Activated CD4-positive, alpha-beta T cell treated with anti-CD3 and anti-CD28 coated beads, Interleukin-2, Interleukin-6, amounts not matched to agents 100 ng/mL and 50 ng/mL, durations not matched to agents 16 hours and 8 hours (primary cell): ENCODE data around the gene CAPZA2.
A peak's percentile ranks its signal among the peaks of the same experiment; 100 is the strongest.
"Not testable (repeated sequence)": the region's sequence is repeated elsewhere in the genome, so short reads cannot be mapped to it uniquely, and the experiment has no call there.

Source experiments
- DNase-seq: peaks from one replicate; pipeline ENCODE4 v3.0.0-alpha.2; 2020

Gene CAPZA2

GRCh38 chr7:116862234-116862950 is at the start of gene CAPZA2:
CAPZA2 (plus strand) TSS chr7:116862587; CDS start chr7:116862612, 25 bp downstream.
- peak; percentile 97 for DNase-seq

GRCh38 chr7:116812860-116813259 is 49.5 kb upstream of the CAPZA2 start:
- DNase-seq = no peak

- DNase-seq = not testable (repeated sequence)
These were observed 49.0 kb upstream of the CAPZA2 start for GRCh38 chr7:116813371-116813770.

GRCh38 chr7:116815041-116815440 is 47.3 kb upstream of the CAPZA2 start:
- DNase-seq = no peak

- DNase-seq = no peak
These were observed 42.2 kb upstream of the CAPZA2 start for GRCh38 chr7:116820149-116820548.

- not testable (repeated sequence) for DNase-seq
These were observed 40.7 kb upstream of the CAPZA2 start for GRCh38 chr7:116821647-116822046.

GRCh38 chr7:116824449-116824848 is 37.9 kb upstream of the CAPZA2 start:
- DNase-seq = no peak

- no peak for DNase-seq
These were observed 34.1 kb upstream of the CAPZA2 start for GRCh38 chr7:116828281-116828680.

GRCh38 chr7:116829041-116829440 is 33.3 kb upstream of the CAPZA2 start:
- DNase-seq = no peak

GRCh38 chr7:116829493-116829892 is 32.9 kb upstream of the CAPZA2 start:
- DNase-seq = no peak

- DNase-seq = no peak
These were observed 29.7 kb upstream of the CAPZA2 start for GRCh38 chr7:116832692-116833091.

GRCh38 chr7:116834815-116835504 is 27.4 kb upstream of the CAPZA2 start:
- no peak for DNase-seq

GRCh38 chr7:116836048-116836447 is 26.3 kb upstream of the CAPZA2 start:
- no peak for DNase-seq

GRCh38 chr7:116836911-116837310 is 25.5 kb upstream of the CAPZA2 start:
- DNase-seq = no peak

GRCh38 chr7:116837586-116837985 is 24.8 kb upstream of the CAPZA2 start:
- DNase-seq = no peak

GRCh38 chr7:116840256-116840655 is 22.1 kb upstream of the CAPZA2 start:
- DNase-seq = no peak

GRCh38 chr7:116842371-116842770 is 20.0 kb upstream of the CAPZA2 start:
- DNase-seq = no peak

- DNase-seq = no peak
These were observed 19.0 kb upstream of the CAPZA2 start for GRCh38 chr7:116843378-116843777.

- DNase-seq = no peak
These were observed 11.2 kb upstream of the CAPZA2 start for GRCh38 chr7:116851175-116851574.

GRCh38 chr7:116851671-116852070 is 10.7 kb upstream of the CAPZA2 start:
- DNase-seq = no peak

GRCh38 chr7:116854132-116854531 is 8.3 kb upstream of the CAPZA2 start:
- DNase-seq = no peak

- no peak for DNase-seq
These were observed 5.3 kb upstream of the CAPZA2 start for GRCh38 chr7:116857052-116857451.

GRCh38 chr7:116859323-116859722 is 3.1 kb upstream of the CAPZA2 start:
- DNase-seq = no peak

GRCh38 chr7:116861717-116862116 is 670 bp upstream of the CAPZA2 start:
- no peak for DNase-seq
